HFFc6 (cell line): ENCODE data around the gene C11orf87. TPM values are rescaled to one million over a fixed set of nuclear protein-coding genes. Genes with fewer than 3 reads are reported as not detected.

Experiments used
- DNase-seq: peaks from one replicate; pipeline ENCODE4 v3.0.0-alpha.2; 2018
- H3K27ac Mint-ChIP-seq: 2 replicates; pipeline ENCODE4 v1.8.0; 2020; ENCODE audit warnings: mild to moderate bottlenecking, mixed read lengths
- H3K27me3 Mint-ChIP-seq: 2 replicates; pipeline ENCODE4 v1.8.0; 2021; ENCODE audit warnings: mild to moderate bottlenecking, moderate library complexity, mixed read lengths; ENCODE audit not compliant: insufficient read depth
- H3K36me3 Mint-ChIP-seq: 2 replicates; pipeline ENCODE4 v1.8.0; 2021; ENCODE audit warnings: low read depth, mixed read lengths
- H3K4me1 Mint-ChIP-seq: 2 replicates; pipeline ENCODE4 v1.8.0; 2020; ENCODE audit warnings: low read depth, mixed read lengths
- H3K4me3 Mint-ChIP-seq: 2 replicates; pipeline ENCODE4 v1.8.0; 2020; ENCODE audit warnings: mild to moderate bottlenecking, moderate library complexity, mixed read lengths
- H3K9me3 Mint-ChIP-seq: 2 replicates; pipeline ENCODE4 v1.8.0; 2020; ENCODE audit warnings: mild to moderate bottlenecking, mixed read lengths
- CTCF ChIP-seq: fragments of 200-600 bp; sonication (generic); IDR thresholded peaks from 2 replicates; pipeline ENCODE4 v1.5.0; 2021; ENCODE audit warnings: antibody characterized with exemption, mild to moderate bottlenecking
- total RNA-seq, 6 experiments: library from RNA; stranded (reverse); fragmentation: NEBNext Ultra II Directional; extraction: Animal tissue kit (Norgen Biotek cat#: 25700); gene quantifications; 2 replicates in 1 of 6; 3 replicates in 5 of 6; pipeline ENCODE4 v1.2.3, GENCODE V29; 2021

The C11orf87 gene
- total RNA-seq, 6 experiments from 2014 or later: 0.07 to 0.51 (median 0.43) TPM

GRCh38 chr11:109426442-109427240 is 4.7 kb downstream of the C11orf87 start:
- no peak for DNase-seq

GRCh38 chr11:109432105-109432504 is 10.1 kb downstream of the C11orf87 start:
- no peak for TF ChIP-seq CTCF
- Mint-ChIP-seq H3K27me3 (no peaks in the 10 kb centered on the region), H3K4me1 (peaks cover 58% of the 10 kb centered on the region), H3K36me3 (no peaks in the 10 kb centered on the region), H3K4me3 (peak overlapping the region; percentile 54; the same call in 1 of the 2 replicates), H3K9me3 (no peaks in the 10 kb centered on the region), H3K27ac (peak overlapping the region; percentile 84)
- peak; percentile 37 for DNase-seq

More at GRCh38 chr11:109426442-109427240, 4.7 kb downstream of the C11orf87 start:
- Mint-ChIP-seq H3K9me3 (no peaks in the 10 kb centered on the region), H3K36me3 (no peaks in the 10 kb centered on the region), H3K4me3 (no peak overlapping the region), H3K4me1 (peaks cover 29% of the 10 kb centered on the region), H3K27me3 (peaks cover 9% of the 10 kb centered on the region; the same call in 1 of the 2 replicates), H3K27ac (no peak overlapping the region)
- peak; percentile 56; the same call in 1 of the 2 replicates for TF ChIP-seq CTCF

GRCh38 chr11:109433753-109434256 is 11.8 kb downstream of the C11orf87 start:
- DNase-seq: no peak
- H3K27me3 Mint-ChIP-seq: no peaks in the 10 kb centered on the region
- no peaks in the 10 kb centered on the region for H3K9me3 Mint-ChIP-seq
- no peaks in the 10 kb centered on the region for H3K36me3 Mint-ChIP-seq
- H3K4me1 Mint-ChIP-seq: peaks cover 58% of the 10 kb centered on the region
- H3K4me3 Mint-ChIP-seq: no peak overlapping the region
- no peak for TF ChIP-seq CTCF
- no peak overlapping the region; the same call in 1 of the 2 replicates for H3K27ac Mint-ChIP-seq

GRCh38 chr11:109435121-109435742 is 13.2 kb downstream of the C11orf87 start:
- Mint-ChIP-seq H3K27me3 (no peaks in the 10 kb centered on the region), H3K4me3 (no peak overlapping the region), H3K36me3 (no peaks in the 10 kb centered on the region), H3K9me3 (no peaks in the 10 kb centered on the region), H3K4me1 (peaks cover 56% of the 10 kb centered on the region), H3K27ac (no peak overlapping the region)
- no peak for TF ChIP-seq CTCF
- DNase-seq: no peak

- Mint-ChIP-seq H3K27me3 (no peaks in the 10 kb centered on the region), H3K4me1 (peaks cover 13% of the 10 kb centered on the region; the same call in 1 of the 2 replicates), H3K27ac (no peak overlapping the region), H3K36me3 (no peaks in the 10 kb centered on the region), H3K9me3 (no peaks in the 10 kb centered on the region), H3K4me3 (no peak overlapping the region)
- TF ChIP-seq CTCF: no peak
- no peak for DNase-seq
Observed at GRCh38 chr11:109439684-109440083, 17.7 kb downstream of the C11orf87 start.
